RWPE1 (cell line): ENCODE results near the gene MED1.

Experiments
- CTCF ChIA-PET: fragments of 350-600 bp; sonication (Branson Sonifier 250); formaldehyde crosslinking; extraction: SDS; loops from one replicate; lab custom pipeline; 2021; lab: Yijun Ruan, JAX
- POLR2A ChIA-PET: fragments of 400-600 bp; formaldehyde crosslinking; extraction: SDS; loops from one replicate; lab custom pipeline; 2020; ENCODE audit warnings: antibody characterized with exemption; ENCODE audit not compliant: low non-redundant PET; lab: Yijun Ruan, JAX
- DNase-seq: peaks from one replicate; pipeline ENCODE4 v3.0.0; 2012; ENCODE audit warnings: low spot score
- H3K27ac ChIP-seq: fragments of 450-650 bp; 2 replicates; pipeline ENCODE4 v1.5.1; 2017
- TF ChIP-seq, protein P1 (sequence below): fragments of 450-650 bp; conservative IDR thresholded peaks from 2 replicates; pipeline ENCODE4 v1.5.1; 2017; ENCODE audit warnings: low read depth, mild to moderate bottlenecking

MED1 gene

DNA sequence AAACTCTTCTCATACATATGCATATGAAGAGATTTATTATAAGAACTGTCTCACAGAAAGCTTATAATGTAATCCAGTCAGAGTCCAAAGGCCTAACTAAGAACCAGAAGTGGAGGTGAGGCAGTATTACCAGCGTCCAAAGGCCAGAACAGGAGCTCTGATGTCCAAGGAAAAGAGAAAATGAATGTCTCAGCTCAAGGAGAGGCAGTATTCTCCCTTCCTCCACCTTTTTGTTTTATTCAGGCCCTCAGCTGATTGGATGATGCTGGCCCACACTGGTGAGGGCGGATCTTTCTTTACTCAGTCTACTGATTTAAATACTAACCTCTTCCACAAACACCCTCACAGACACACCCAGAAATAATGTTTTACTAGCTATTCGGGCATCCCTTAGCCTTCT is 93.1 kb downstream of the MED1 start:
- CTCF ChIA-PET: no interaction called here
- POLR2A ChIA-PET: no interaction called here
- TF ChIP-seq, protein P1, sequence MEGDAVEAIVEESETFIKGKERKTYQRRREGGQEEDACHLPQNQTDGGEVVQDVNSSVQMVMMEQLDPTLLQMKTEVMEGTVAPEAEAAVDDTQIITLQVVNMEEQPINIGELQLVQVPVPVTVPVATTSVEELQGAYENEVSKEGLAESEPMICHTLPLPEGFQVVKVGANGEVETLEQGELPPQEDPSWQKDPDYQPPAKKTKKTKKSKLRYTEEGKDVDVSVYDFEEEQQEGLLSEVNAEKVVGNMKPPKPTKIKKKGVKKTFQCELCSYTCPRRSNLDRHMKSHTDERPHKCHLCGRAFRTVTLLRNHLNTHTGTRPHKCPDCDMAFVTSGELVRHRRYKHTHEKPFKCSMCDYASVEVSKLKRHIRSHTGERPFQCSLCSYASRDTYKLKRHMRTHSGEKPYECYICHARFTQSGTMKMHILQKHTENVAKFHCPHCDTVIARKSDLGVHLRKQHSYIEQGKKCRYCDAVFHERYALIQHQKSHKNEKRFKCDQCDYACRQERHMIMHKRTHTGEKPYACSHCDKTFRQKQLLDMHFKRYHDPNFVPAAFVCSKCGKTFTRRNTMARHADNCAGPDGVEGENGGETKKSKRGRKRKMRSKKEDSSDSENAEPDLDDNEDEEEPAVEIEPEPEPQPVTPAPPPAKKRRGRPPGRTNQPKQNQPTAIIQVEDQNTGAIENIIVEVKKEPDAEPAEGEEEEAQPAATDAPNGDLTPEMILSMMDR: no peak
- no peak for DNase-seq
- no peak overlapping the region for H3K27ac ChIP-seq

DNA sequence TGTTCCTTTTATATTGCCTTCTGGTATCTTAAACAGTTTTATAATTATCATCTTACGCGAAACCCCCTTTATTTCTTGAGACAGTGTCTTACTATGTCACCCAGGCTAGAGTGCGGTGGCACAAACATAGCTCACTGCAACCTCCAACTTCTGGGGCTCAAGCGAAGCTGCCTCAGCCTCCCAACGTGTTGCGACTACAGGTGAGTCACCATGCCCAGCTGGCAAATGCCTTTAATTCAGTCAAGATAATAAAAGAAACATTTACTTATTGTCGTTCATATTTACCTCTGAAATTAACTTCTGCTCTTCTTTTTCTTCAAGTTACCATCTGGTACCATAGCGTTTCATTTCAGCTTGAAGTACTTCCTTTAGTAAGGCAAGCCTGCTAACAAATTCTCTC is 93.6 kb downstream of the MED1 start:
- TF ChIP-seq, protein P1: no peak
- no peak overlapping the region for H3K27ac ChIP-seq
- CTCF ChIA-PET: no interaction called here
- POLR2A ChIA-PET: no interaction called here
- no peak for DNase-seq
